Measurements from ENCODE around the gene TAF4B.

- TF ChIP-seq CTCF (IDR thresholded peaks at IDR 0.05; ENCODE audit: low read depth, low read length) = no peak
- TF ChIP-seq EZH2phosphoT487 (IDR thresholded peaks at IDR 0.05; ENCODE audit: low read depth) = no peak
Observed at GRCh38 chr18:26277374-26277773, 51.1 kb downstream of the TAF4B start.
